ENCODE measurements around the gene PCNX2.

Gene PCNX2

GRCh38 chr1:233256789-233257188 is 38.7 kb downstream of the PCNX2 start:
- DNase-seq = no peak

- no peak for DNase-seq
These were observed 39.3 kb downstream of the PCNX2 start for GRCh38 chr1:233256191-233256590.

- DNase-seq = no peak
These were observed 40.4 kb downstream of the PCNX2 start for GRCh38 chr1:233255145-233255544.

GRCh38 chr1:233253832-233254331 is 41.6 kb downstream of the PCNX2 start:
- no peak for DNase-seq

GRCh38 chr1:233253231-233253831 is 42.2 kb downstream of the PCNX2 start:
- DNase-seq = no peak

GRCh38 chr1:233252441-233252840 is 43.1 kb downstream of the PCNX2 start:
- DNase-seq = no peak

- DNase-seq = no peak
These were observed 44.3 kb downstream of the PCNX2 start for GRCh38 chr1:233251201-233251720.

GRCh38 chr1:233248014-233248413 is 47.5 kb downstream of the PCNX2 start:
- no peak for DNase-seq

GRCh38 chr1:233246965-233247364 is 48.6 kb downstream of the PCNX2 start:
- DNase-seq = no peak

GRCh38 chr1:233245191-233245765 is 50.2 kb downstream of the PCNX2 start:
- DNase-seq = no peak

GRCh38 chr1:233244183-233244582 is 51.3 kb downstream of the PCNX2 start:
- no peak for DNase-seq

- DNase-seq = no peak
These were observed 52.6 kb downstream of the PCNX2 start for GRCh38 chr1:233242827-233243483.

- DNase-seq = no peak
These were observed 53.8 kb downstream of the PCNX2 start for GRCh38 chr1:233241759-233242158.

- no peak for DNase-seq
These were observed 54.5 kb downstream of the PCNX2 start for GRCh38 chr1:233240829-233241682.

GRCh38 chr1:233240371-233240770 is 55.2 kb downstream of the PCNX2 start:
- DNase-seq = no peak

GRCh38 chr1:233238884-233239431 is 56.6 kb downstream of the PCNX2 start:
- DNase-seq = no peak

GRCh38 chr1:233237647-233238046 is 57.9 kb downstream of the PCNX2 start:
- DNase-seq = no peak

- DNase-seq = no peak
These were observed 62.0 kb downstream of the PCNX2 start for GRCh38 chr1:233233508-233234040.

GRCh38 chr1:233230011-233230410 is 65.5 kb downstream of the PCNX2 start:
- DNase-seq = no peak

GRCh38 chr1:233229288-233229687 is 66.2 kb downstream of the PCNX2 start:
- no peak for DNase-seq

GRCh38 chr1:233227930-233228465 is 67.5 kb downstream of the PCNX2 start:
- DNase-seq = no peak

- DNase-seq = no peak
These were observed 71.2 kb downstream of the PCNX2 start for GRCh38 chr1:233224311-233224710.

All from stimulated activated CD4-positive, alpha-beta T cell treated with anti-CD3 and anti-CD28 coated beads, Interleukin-4, amount 100 ng/mL, for 24 hours (primary cell).